GM18858 (cell line): ENCODE data around the gene STIL.
"Not testable (repeated sequence)": the region's sequence is repeated elsewhere in the genome, so short reads cannot be mapped to it uniquely, and the experiment has no call there.

Source experiments
- ATAC-seq: cut with Tn5 transposase; IDR thresholded peaks from one replicate; pipeline ENCODE4 v1.9.1; 2021; ENCODE audit not compliant: unreplicated experiment

Gene STIL

DNA sequence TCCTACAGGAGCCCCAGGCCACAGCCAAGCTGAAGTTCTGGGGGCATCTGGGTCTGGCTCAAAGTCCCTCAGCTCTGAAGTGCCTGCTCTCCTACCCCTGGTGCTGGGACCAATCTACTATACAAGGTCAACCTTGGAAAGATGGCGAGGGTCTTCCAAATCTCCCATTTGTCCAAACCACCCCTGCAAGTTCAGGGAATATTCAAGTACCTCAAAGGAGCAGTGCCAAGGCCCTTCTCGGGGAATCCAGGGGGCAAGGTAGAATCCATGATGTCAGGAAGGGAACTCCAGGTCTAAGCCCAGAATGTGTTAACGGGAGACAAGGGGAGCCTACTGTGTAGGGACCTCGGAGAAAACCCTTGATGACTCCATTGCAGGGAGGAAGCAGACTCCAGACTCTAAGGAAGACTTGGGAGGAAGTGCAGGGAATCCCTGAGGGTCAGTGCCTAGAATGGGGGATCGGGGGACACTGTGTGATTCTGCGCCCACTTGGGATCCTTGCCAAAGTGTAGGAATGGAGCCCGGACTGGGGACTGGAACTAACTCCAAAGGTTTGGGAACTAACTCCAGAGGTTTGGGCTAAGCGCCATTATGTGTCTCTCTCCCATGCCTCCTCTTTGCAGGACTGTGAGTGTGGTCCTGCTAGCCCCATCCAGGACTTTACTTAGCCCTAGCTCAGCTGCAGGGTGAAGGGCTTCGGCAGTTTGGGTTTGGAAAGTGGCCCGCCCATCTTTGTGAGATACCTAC is 90.6 kb downstream of the STIL start:
- ATAC-seq, result no peak

DNA sequence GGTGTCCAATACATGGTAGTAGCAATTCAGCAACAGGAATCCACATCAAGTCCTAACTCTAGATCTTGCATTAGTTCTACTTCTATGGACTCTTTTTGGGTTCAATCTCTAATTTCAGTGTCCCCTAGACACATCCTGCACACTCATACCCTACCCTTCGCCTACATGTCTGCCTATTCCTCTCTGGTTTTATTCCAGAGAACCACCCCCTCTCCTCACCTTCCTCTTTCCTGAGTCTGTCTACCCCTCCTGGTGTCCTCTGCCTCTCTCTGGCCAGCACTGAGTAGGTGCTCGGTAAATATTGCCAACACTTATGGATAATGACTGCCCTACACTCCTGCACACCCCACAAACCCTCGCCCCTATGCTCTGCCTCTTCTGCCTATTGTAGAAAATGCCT is 91.5 kb downstream of the STIL start:
- ATAC-seq, result no peak

DNA sequence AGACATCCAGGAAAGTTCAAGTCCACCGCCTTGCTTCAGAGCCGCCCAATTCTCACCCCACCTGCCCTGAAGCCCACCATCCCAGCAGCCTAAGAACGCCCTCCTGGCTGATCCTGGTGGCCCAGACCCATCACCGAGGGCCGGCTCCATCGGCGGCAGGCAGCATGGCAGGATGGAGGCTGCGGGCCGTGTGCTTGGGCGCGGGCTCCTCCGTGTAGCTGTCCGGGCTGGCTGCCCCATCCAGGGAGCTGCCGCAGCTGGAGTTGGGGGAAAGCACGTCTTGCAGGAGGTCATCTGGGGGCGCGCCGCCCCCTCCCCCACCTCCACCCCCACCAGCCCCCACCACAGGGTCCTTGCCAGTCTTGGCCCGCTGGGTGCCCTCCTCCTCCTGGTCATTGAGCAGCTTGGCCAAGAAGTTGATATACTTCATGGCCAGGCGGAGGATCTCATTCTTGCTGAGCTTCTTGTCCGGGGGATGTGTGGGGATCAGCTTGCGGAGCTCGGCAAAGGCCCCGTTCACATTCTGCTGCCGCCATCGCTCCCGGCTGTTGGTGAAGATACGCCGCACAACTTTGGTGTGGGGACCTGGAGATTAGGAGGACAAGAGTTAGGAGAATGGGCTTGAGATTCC is 94.2 kb downstream of the STIL start:
- no peak for ATAC-seq

DNA sequence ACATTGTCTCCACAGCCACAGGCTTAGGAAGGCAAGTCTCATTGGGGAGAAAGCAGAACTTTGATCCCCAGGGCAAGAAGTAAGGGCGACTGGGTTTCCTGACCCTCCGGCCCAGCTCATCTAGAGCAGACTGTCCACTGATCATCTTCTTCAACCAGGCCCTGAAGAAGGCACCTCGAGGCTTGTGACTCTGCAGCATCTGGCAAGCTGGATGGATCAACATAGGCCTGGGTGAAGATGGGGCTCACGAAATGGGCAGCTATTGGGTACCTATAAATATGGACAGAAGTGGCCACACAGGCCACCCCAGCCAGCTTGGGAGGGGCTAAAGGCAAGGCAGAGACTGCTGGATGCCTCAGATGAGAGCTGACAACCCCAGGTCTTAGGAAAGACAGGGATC is 94.9 kb downstream of the STIL start:
- no peak for ATAC-seq

DNA sequence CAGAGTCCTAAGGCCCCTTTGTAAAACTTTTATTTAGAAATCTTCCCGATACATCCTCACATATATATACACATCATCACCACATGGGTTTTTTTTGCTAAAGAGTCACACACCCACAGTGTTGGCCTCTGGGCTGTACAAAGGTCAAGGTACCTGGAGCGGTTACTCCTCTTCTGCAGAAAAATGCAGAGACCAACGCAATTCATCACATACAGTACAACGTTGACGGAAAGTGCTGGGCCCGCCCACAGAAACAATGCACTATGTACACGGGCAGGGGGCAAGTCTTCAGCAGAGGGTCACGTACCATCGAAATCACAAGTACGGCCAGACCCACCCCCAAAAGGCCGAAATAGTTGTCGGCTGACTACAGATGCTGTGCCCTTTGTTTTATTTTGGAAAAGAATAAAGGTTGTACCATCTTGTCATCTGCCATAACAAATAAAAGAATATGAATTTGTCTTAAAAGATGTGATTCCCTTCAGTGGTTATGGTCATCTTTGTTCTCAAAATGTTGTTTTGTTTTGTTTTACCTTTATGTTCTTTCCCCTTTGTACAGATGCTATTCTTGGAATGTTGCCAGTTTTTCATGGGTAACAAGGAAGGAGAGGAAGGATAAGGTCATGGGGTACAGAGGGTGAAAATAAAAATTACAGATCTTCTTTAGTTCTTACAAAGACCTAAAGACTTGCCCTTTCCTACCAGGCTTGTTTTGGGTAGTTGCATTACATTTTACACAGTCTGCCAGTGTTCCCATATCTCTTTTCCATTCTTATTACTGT is 97.5 kb downstream of the STIL start:
- ATAC-seq, result no peak

DNA sequence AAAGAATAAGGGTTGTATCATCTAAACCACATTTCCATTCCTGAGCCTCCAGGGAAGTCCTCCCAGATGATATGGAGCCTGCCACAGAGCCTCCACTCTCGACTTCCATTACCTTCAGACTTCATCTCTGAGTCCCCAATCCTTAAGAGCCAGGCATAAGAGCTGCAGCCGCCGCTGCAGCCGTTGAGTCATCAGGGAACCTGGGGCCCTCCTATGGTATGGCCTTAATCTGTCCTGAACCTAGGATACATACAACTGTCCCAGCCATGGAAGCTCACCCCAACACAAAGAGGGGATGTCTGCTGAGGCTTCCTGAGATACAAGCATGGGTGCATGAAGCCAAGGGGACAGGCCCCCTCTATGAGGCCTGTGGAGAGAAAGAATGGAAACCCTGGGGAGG is 98.2 kb downstream of the STIL start:
- no peak for ATAC-seq

DNA sequence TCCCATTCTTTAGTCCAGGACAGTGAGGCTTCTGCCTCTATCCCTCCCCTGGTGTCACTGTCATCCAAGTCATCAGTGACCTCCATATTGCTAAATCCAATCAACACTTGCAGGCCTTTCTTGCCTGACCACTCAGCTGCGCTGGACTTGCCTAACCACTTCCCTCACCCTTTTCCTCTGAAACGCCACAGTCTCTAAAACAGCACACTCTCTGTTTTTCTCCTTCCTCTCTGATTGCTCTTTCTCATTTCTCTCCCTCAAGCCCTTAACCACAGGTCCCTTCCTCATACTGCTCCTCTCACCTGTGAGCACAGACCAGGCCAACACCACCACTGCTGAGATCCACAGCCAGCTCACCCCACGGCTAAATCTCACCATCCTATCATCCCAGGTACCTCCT is 99.4 kb downstream of the STIL start:
- no peak for ATAC-seq

DNA sequence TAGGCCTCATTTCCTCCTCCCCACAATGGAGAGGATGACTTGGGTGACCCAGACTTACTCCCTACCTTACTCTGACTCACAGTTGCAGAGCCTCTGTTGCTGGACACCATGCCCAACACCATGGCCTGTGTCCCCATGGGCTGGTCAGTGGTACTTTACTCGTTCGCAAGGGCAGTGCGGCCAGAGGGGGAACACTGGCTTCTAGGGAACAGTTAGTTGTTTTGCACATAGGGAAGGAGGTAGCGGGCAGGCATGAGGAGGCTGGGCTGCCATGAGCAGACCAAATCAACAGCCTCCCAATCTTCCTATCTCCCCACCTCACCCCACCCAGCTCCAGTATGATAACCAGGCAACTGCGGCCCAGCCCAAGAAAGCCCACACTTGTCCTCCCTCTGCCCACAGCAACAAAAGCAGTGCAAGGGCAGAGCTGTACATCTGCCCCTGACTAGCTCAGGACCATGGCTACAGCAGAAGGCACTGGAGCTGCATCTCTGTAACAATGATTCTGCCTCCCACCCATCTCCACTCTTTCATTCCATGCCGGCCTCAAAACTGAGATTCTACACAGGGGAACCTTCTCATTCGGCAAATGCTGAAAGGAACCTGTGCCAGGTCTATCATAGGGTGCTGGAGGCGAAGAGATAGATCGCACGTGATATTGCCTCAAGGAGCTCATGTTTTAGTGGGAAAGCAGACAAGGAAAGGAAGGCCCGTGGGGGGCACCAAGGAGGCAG is 100.5 kb downstream of the STIL start:
- no peak for ATAC-seq

DNA sequence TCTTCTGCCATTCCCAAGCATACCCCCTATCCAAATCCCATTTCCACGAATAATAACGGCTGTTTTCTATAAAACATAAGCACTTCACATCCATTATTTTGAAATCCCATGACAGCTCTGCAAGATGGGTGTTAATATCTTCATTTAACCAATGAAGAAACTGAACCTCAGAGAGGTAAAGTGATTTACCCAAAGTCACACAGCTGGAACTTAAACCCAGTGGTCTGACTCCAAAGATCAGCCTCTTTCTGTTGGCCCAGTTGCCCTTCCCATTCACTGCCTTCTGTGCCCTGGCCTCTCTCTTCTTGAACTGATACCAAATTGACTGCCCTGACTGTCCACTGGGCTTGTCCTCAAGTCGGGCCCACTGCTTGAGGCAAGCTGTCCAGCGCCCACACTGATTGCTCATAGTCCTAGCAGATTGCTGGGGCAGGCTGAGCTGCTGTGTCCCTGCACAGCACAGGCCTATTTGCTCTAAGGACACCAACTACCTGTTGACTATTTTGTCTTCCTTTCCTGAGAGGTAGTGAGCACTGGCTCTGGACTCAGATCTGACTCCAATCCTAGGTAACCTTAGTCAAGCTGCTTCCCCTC is 101.2 kb downstream of the STIL start:
- ATAC-seq, result no peak

DNA sequence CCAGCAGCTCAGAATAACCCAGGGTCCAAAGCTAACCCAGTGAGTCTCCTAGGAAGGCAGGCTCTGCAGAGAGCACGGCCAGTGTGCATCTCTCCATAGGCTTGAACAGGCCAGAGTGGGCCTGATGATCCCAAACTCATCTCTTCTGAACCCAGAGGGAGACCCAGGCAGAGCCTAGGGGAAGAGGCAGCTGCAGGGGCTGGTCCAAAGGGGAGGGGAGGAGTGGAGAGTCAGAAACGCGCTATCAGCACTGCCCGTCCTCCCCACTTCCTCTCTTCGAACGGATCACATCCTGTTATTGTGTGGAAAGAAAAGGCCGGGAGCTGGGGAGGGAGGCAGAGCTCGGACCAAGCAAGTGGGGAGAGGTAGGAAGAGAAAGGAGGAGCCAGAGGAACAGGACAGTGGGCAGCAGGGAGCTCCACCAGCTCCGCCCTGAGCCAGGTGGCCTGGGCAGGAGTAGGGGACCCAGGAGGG is 102.1 kb downstream of the STIL start:
- ATAC-seq, result no peak

DNA sequence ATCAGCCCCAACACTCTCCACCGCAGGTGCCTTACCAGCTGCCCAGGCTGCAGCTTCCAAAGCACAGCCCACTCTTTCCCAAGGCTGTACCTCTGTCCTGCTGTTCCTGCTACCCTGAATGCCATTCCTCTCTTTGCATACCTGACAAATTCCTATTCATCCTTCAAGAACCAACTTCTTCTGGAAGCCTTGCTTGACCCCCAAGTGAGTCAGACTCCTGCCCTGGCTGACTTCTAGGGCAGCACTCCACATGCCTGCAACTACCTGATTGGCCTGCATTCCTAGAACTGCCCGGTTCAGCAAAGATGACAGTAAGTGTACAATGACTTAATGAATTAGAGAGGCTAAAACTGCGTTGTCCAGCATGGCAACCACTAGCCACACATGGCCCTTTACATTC is 103.3 kb downstream of the STIL start:
- no peak for ATAC-seq

DNA sequence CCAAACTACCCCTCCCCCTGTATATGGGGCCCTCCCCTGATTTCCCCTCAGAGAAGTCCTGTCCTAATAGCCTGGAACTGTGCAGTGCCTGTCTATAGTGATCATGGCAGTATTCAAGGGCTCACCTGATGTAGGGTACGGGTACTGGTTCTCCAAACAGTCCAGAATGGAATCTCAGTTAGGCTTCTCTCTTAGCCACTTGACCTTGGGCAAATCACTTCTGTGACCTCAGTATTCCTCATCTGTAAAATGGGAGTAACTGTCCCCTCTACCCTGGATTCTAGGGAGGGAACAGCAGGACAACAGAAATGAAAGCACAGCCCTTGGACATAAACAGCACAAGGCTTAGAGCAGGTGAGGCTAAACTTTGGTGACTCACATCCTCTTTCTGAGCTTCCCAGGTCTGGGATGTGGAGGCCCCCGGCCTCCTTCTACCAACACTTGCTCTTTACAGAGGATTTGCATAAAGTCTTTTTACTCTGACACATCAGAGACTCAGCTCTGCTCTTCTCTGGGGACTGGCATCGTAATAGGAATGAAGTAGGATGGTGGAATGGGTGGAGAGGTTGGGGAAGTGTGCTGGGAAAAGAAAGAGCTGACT is 104.1 kb downstream of the STIL start:
- no peak for ATAC-seq

DNA sequence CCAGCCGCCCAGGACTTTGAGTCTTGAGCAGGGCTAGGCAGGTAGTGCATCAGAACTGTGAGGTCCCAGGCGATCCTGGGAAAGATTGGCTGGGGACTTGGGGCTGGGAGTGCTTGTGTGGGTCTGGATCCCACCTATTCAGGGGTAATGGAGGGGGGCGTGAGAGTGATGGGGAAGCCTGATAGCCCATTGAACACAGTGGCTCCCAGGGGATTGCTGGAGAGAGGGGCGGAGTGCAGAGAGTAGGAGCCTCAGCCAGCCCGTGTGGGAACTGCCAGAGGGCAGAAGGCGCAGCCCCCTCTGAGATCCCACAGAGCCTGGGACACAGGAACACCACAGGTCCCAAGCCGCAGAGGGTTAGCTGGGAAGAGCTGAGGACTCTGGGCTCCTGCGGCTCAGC is 104.9 kb downstream of the STIL start:
- ATAC-seq, result no peak

DNA sequence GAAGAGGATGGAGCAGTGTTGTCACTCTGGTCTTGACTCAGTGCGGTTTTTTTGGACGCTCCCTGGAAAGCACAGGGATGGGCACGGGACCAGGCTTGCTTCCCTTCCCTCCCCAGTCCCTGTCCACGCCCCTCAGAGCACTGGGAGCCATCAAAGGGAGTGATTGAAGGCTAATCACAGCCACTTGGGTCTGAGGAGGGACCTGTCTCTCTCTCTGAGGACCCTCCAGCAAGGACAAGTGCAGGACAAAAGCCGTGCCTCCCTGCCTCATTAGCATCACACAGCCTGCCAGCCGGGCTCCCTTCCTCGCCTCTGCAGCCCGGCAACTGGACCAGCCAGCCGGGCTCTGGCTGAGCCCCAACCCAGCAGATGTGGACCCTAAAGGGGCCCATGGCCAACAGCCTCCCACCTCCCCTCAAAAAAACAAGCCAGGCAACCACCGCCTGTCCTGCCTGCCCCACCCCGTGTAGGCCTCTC is 105.5 kb downstream of the STIL start:
- ATAC-seq, result no peak

DNA sequence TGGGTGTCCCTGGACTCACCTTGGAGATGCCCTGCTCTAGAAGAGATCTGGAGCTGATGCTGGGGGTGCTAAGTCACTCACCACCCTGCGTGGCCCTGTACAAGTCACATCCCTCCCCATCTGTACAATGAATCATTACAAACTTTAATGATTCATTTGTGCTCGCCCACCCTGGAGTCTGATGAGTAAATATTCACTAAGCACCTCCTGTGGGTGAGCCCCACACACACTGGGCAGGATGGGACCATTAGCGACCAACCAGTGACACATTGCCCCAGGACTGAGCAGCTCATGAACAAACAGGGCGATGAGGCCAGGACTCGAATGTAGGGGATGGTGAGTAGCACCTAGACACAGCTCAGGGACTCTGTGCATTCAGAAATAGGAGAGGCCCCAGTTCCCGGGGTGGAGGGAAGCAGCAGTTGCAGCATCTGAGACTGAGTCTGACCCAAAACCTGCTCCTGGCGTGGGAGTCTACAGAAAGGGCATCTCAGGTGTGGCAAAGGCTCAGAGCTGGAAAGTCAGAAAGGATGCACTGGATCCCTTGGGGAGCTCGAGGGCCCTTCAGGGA is 106.1 kb downstream of the STIL start:
- no peak for ATAC-seq

DNA sequence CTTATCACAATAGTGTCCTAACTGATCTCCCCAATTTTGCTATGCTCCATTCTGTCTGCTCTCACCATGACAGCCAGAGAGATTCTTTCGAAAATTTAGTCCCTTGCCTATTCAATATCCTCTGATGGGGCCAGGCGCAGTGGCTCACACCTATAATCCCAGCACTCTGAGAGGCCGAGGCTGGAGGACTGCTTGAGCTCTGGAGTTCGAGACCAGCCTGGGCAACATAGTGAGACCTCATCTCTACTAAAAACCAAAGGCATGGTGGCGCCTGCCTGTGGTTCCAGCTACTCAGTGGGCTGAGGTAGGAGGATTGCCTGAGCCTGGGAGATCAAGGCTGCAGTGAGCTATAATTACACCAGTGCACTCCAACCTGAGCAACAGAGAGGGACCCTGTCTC is 108.0 kb downstream of the STIL start:
- ATAC-seq, result no peak

DNA sequence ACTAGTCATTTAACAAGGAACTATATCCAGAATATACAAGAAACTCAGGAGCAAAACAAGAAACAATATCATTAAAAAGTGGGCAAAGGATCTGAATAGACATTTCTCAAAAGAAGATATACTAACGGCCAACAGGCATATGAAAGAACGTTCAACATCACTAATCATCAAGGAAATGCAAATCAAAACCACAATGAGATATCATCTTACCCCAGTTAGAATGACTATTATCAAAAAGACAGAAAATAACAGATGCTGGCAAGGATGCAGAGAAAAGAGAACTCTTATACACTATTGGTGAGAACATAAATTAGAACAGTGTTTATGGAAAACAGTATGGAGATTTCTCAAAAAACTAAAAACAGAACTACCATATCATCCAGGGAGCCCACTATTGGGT is 110.4 kb downstream of the STIL start:
- ATAC-seq, result not testable (repeated sequence)

DNA sequence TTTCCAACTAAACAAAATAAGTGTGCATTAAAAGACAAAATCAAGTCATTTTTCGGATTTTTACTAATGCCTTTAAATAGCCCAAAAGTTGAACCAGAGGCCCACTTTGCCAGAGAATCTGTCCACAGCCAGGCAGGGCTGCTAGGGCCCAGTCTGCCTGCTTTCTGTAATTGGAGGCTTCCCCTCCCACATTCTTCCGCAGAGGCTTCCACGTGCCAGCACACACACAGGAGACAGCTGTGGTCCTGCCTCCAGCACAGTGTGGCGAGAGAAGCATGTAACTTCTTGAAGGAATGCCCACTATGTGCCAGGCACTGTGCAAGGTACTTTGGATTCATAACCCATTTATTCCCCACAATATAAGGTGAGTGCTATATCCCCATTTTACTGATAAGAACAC is 112.8 kb downstream of the STIL start:
- ATAC-seq, result no peak
